Measurements from ENCODE around the gene FKBP1A. TPM values are rescaled to one million over a fixed set of nuclear protein-coding genes. Genes with fewer than 3 reads are reported as not detected.

The FKBP1A gene
- total and polyA plus RNA-seq, 4 donors: 145 to 465 (median 277) TPM

GRCh38 chr20:1381753-1382591, 10.9 kb downstream of the FKBP1A start:
- Histone ChIP-seq H3K27ac (ENCODE audit: low read depth in 1 of 2, low read length in 1 of 2) (no peak overlapping the region), H3K9me3 (ENCODE audit: control insufficient read depth in 4 of 4, insufficient read depth in 3 of 4, low read length in 3 of 4) (no peaks in the 10 kb centered on the region), H3K27me3 (ENCODE audit: control insufficient read depth in 3 of 3, insufficient read depth in 3 of 3, low read length in 2 of 3) (no peaks in the 10 kb centered on the region), H3K9ac (ENCODE audit: insufficient read depth in 1 of 2, low read length in 2 of 2) (no peak overlapping the region), H3K36me3 (ENCODE audit: control insufficient read depth in 4 of 4, insufficient read depth in 4 of 4, low read length in 4 of 4) (peaks cover 0 to 6% (median 3%) of the 10 kb centered on the region in 4 donors), H3K4me1 (ENCODE audit: control insufficient read depth in 5 of 5, insufficient read depth in 5 of 5, low read length in 5 of 5) (peaks cover 0 to 68% (median 12%) of the 10 kb centered on the region in 5 donors), H3K4me3 (no peak overlapping the region)
- ATAC-seq (ENCODE audit: insufficient read depth, low FRiP score) (no peak), DNase-seq (no peak)
- TF ChIP-seq CTCF (IDR thresholded peaks at IDR 0.05; ENCODE audit: control extremely low read depth, extremely low read depth): no peak
- WGBS, 2 donors: 44 to 63% methylated on average over 6 of the region's 6 CpGs

GRCh38 chr20:1378735-1379125, 14.1 kb downstream of the FKBP1A start:
- Histone ChIP-seq H3K27me3 (ENCODE audit: control insufficient read depth in 3 of 3, insufficient read depth in 3 of 3, low read length in 2 of 3) (no peaks in the 10 kb centered on the region), H3K27ac (ENCODE audit: low read depth in 1 of 2, low read length in 1 of 2) (peak overlapping the region in 1 of 2 donors; percentile 1), H3K36me3 (ENCODE audit: control insufficient read depth in 4 of 4, insufficient read depth in 4 of 4, low read length in 4 of 4) (peaks cover 0 to 5% (median 2%) of the 10 kb centered on the region in 4 donors), H3K9me3 (ENCODE audit: control insufficient read depth in 4 of 4, insufficient read depth in 3 of 4, low read length in 3 of 4) (no peaks in the 10 kb centered on the region), H3K4me1 (ENCODE audit: control insufficient read depth in 5 of 5, insufficient read depth in 5 of 5, low read length in 5 of 5) (peaks cover 0 to 59% (median 12%) of the 10 kb centered on the region in 5 donors), H3K9ac (ENCODE audit: insufficient read depth in 1 of 2, low read length in 2 of 2) (no peak overlapping the region), H3K4me3 (no peak overlapping the region)
- no peak for DNase-seq
- no peak for TF ChIP-seq CTCF (IDR thresholded peaks at IDR 0.05; ENCODE audit: control extremely low read depth, extremely low read depth)
- no peak for ATAC-seq (ENCODE audit: insufficient read depth, low FRiP score)
- WGBS, 2 donors: 70 to 72% methylated on average over 6 of the region's 6 CpGs

GRCh38 chr20:1377984-1378734, 14.7 kb downstream of the FKBP1A start:
- WGBS, 2 donors: 69 to 71% methylated on average over 6 of the region's 6 CpGs
- no peaks in the 10 kb centered on the region for H3K27me3 ChIP-seq (ENCODE audit: control insufficient read depth in 3 of 3, insufficient read depth in 3 of 3, low read length in 2 of 3)
- H3K36me3 ChIP-seq (ENCODE audit: control insufficient read depth in 4 of 4, insufficient read depth in 4 of 4, low read length in 4 of 4): peaks cover 0 to 8% (median 4%) of the 10 kb centered on the region in 4 donors
- no peak overlapping the region for H3K9ac ChIP-seq (ENCODE audit: insufficient read depth in 1 of 2, low read length in 2 of 2)
- DNase-seq: no peak
- H3K4me3 ChIP-seq: no peak overlapping the region
- no peaks in the 10 kb centered on the region for H3K9me3 ChIP-seq (ENCODE audit: control insufficient read depth in 4 of 4, insufficient read depth in 3 of 4, low read length in 3 of 4)
- peaks cover 0 to 54% (median 11%) of the 10 kb centered on the region in 5 donors for H3K4me1 ChIP-seq (ENCODE audit: control insufficient read depth in 5 of 5, insufficient read depth in 5 of 5, low read length in 5 of 5)
- TF ChIP-seq CTCF (IDR thresholded peaks at IDR 0.05; ENCODE audit: control extremely low read depth, extremely low read depth): no peak
- H3K27ac ChIP-seq (ENCODE audit: low read depth in 1 of 2, low read length in 1 of 2): peak overlapping the region; percentile 18 to 58
- no peak for ATAC-seq (ENCODE audit: insufficient read depth, low FRiP score)

Data from lung (tissue), 12 donors.